Stimulated activated CD4-positive, alpha-beta T cell treated with anti-CD3 and anti-CD28 coated beads, Interleukin-2, amount 100 ng/mL, for 24 hours (primary cell): ENCODE data around the gene CDIP1.

Experiments
- DNase-seq, 2 donors: peaks; one replicate each; pipeline ENCODE4 v3.0.0-alpha.2; 2020

The CDIP1 gene

GRCh38 chr16:4513086-4513860 is 25.3 kb downstream of the CDIP1 start:
- DNase-seq, result no peak

DNA sequence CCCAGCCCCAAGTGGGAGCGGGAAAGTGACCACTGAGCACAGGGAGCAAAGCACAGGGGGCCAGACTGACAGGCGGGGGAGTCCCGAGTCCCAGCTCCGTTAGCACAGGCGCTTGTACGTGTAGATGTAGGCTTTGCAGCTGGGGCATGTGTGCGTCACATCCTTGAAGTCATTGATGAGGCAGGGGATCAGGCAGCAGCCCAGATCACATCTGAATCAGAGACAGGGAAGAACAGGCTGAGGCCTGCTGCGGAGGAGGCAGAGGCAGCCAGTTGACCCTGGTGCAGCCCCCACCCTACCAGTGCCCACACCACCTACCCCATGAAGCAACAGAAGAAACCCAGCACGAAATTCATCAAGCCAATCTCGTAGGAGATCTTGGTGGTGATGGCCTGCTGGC is 26.1 kb downstream of the CDIP1 start:
- no peak for DNase-seq

DNA sequence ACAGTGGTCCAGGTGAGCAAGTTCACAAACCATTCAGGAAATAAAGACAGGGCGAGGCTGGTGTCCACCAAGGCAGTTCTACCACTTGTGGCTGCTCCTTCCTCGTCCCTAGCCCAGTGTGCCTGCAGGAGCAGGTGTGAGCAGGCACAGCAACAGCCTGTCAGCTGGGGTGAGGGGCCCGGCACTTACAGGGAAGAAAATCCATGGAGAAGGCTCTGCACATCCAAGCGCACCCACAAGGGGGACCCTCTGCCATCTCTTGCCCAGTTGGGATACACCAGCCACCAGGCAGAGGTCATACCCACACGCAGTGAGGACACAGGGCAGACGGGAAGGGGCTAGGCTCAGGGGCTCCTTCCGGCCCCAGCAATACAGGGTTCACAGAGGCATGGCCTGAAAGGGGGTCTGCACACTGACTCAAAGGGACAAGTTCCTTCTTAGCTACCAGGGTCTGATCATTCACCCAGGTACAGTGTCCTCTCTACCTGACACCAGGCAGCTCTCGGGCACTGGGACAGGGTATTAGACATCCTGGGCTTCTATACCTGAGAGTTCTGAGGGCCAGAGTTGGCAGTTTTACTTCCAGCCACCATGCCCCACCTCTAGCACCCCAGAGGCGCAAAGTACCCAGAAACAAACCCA is 27.0 kb downstream of the CDIP1 start:
- DNase-seq, result peak in 1 of 2 donors; percentile 26

DNA sequence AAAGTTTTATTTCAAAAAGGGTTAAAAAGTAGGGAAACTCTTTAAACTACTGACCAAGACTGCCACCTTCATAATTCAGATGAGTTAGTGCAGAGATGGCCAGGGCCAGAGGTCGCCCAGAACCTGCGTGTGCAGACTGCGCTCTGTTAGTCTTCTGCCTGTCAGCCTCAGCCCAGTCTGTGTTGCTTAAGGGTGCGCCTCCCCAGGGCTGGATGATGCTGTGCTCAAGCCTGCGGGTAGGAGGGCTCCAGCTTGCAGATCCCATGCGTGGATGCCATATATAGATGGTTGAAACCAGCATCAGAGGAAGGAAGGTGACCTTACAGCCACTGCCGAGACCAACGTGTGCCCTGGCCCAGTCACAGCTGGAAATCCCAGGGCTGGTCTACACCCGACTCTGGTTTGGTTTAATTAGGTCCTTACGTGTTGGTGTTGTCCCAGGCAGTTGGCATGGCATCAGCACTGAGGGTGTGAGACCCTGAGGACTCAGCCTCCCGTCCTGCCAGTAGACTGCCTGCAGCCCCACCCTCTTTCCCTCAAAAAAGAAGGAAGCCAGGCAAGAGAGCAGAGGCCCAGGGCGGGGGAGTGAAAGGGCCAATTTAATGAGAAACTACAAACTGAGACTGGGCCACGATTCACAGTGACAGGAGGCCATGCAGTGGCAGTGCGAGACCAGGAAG is 27.7 kb downstream of the CDIP1 start:
- DNase-seq, result no peak

DNA sequence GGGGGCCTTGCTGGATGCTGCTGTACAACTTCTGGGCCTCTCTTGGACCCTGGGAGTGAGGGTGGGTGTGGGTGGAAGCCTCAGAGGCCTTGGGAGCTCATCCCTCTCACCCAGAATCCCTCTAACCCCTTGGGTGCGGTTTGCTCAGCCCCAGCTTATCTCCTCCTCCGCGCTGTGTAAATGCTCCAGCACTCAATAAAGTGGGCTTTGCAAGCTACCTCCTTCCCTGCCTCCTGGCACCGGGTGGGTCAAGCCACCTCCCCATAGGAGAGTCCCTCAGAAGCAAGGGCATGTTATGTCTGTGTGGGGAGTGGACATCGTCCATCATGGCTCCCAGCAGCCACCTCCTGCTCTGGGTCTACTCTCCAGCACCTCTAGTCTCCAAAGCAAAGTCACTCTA is 28.4 kb downstream of the CDIP1 start:
- no peak for DNase-seq

DNA sequence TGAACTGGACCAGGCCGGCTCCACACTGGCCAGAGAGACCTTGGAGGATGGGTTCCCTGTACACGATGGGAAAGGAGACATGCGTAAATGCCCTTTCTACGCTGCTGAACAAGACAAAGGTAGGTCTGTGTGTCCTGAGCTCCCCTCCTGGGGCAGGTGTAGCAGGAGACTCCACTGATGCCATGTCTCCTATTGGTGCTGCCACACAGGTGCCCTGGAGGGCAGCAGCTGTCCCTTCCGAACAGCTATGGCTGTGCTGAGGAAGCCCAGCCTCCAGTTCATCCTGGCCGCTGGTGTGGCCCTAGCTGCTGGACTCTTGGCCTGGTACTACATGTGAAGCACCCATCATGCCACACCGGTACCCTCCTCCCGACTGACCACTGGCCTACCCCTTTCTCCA is 29.2 kb downstream of the CDIP1 start:
- DNase-seq, result no peak

GRCh38 chr16:4508806-4509205 is 29.8 kb downstream of the CDIP1 start:
- DNase-seq, result no peak

DNA sequence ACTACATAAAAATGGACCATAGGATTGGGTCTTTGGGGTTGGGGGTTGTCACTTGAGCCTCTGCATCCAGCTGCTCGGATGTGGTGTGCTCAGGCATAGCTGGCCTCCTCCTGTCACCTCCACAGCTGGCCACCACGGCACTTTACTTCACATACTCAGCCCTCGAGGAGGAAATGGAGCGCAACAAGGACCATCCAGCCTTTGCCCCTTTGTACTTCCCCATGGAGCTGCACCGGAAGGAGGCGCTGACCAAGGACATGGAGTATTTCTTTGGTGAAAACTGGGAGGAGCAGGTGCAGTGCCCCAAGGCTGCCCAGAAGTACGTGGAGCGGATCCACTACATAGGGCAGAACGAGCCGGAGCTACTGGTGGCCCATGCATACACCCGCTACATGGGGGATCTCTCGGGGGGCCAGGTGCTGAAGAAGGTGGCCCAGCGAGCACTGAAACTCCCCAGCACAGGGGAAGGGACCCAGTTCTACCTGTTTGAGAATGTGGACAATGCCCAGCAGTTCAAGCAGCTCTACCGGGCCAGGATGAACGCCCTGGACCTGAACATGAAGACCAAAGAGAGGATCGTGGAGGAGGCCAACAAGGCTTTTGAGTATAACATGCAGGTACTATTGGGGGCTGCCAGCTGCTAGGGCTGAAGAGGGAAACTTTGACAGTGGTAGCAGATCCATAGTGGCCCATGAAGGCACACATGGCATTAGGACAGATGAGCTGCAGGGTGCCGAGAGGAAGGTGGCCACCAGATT is 30.8 kb downstream of the CDIP1 start:
- no peak for DNase-seq

GRCh38 chr16:4506450-4506849 is 32.1 kb downstream of the CDIP1 start:
- peak; percentile 51 to 57 for DNase-seq

DNA sequence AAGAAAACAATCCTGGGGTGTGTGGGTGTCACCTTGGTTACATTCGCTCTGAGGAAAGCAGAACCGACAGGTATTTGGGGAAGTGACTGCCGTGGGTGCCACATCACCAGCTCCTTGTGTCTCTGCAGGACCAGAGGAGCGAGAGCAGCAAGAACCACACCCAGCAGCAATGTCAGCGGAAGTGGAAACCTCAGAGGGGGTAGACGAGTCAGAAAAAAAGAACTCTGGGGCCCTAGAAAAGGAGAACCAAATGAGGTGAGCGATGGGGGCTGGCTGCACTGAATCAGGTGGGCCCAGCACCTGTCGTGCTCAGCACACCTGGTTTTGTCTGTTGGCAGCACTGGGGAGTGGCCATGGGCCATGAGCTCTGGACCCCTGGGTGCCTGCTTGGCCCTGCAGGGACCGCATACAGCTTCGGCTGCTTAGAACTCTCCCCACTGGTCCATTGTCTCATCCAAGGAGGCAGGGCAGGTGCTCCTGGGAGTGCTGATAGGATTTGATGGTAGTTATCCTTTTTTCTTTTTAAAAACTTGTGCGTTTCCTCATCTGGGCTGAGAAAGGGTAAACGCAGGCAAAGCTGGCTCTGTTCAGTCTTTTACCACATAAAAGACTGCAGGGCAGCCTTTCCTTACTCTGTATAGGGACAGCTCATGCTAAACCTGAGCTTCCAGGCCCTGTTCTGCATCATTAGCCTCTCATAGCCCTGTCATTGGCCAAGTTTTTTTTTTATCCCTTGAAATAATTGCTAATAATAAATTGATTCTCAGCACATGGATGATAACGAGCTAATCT is 33.0 kb downstream of the CDIP1 start:
- DNase-seq, result peak; percentile 63 to 66

DNA sequence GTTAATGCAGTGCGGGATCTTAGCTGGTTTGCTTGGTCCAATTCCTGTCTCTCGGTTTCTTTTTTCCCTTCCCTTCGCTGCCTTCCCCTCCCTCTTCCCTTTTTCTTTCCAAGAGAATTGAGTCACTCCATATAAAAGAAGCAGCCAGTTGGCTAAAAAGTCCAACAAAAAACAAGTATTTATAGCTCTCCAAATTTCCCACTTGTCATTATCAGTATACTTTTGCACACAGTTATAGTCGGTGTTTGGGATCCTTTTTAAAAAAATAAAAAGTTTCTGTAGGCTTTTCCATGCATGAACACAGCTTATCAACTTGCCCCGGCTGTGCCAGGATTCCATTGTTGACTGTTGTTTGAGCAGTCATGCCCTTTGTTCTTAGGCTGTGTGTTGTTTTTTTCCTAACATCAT is 37.5 kb downstream of the CDIP1 start:
- DNase-seq, result no peak

DNA sequence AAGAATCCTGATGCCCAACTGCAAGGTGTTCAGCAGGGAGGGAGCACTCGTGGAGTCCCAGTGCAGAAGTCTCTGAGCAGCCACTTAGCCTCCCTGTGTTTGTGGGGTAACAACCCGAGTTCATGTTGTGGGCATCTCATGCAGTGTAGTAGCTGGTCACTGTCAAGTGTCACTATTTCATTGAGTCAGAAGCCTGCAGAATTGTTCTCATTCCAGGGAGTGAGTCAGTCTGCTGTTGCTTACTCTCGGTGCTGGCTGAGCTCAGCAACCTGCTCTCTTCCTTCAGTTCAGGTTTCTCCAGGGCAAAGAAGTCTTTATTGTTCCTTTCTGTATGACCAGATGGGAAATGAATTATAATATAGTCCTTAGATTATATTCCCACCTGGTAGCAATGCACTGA is 38.3 kb downstream of the CDIP1 start:
- DNase-seq, result no peak

DNA sequence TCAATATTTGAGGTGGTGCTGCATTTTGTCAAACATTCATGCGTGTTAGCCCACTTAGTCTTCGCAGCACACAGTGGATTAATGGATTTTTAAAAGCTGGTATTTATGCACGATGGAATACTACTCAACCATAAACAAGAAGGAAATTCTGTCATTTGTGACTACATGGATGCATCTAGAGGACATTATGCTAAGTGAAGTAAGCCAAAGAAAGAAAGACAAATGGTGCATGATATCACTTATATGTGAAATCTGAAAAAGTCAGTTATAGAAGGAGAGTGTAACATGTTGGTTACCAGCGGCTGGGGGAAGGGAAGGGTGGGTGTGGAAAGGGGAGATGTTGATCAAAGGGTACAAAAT is 39.4 kb downstream of the CDIP1 start:
- DNase-seq, result no peak

- DNase-seq, result no peak
These were observed 39.9 kb downstream of the CDIP1 start for GRCh38 chr16:4498546-4499195.

GRCh38 chr16:4496305-4496704 is 42.3 kb downstream of the CDIP1 start:
- DNase-seq, result no peak

DNA sequence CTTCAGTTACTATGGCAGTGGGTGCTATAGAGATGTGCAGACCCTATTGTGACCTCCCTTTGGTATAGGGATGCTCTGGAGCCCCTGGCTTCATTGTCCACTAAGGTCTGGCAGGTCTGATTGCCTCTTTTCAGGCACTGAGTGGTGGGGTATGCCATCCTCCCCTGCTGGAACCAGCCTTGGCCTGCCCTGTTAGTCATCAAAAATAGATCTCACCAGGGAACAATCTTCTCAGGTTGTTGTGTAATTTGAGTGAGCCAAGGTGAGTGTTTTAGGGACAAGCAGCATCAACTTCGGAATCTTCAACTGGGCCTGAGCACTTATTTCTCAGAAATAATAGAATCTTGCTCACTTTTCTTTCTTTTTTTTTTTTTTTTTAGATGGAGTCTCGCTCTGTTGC is 42.8 kb downstream of the CDIP1 start:
- no peak for DNase-seq

GRCh38 chr16:4494746-4495490 is 43.7 kb downstream of the CDIP1 start:
- DNase-seq, result no peak

DNA sequence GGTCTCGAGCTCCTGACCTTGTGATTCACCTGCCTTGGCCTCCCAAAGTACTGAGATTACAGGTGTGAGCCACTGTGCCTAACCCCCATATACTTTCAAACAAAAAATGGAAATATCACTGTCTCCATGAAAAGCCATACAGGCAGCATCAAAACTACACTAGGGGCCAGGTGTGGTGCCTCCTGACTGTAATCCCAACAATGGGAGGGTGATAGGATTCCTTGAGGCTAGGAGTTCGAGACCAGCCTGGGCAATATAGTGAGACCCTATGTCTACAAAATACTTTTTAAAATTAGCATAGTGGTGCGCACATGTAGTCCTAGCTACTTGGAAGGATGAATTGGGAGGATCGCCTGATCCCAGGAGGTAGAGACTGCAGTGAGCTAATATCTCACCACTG is 46.7 kb downstream of the CDIP1 start:
- DNase-seq, result no peak

GRCh38 chr16:4489030-4489429 is 49.5 kb downstream of the CDIP1 start:
- no peak for DNase-seq

GRCh38 chr16:4488499-4488967 is 50.0 kb downstream of the CDIP1 start:
- no peak for DNase-seq

DNA sequence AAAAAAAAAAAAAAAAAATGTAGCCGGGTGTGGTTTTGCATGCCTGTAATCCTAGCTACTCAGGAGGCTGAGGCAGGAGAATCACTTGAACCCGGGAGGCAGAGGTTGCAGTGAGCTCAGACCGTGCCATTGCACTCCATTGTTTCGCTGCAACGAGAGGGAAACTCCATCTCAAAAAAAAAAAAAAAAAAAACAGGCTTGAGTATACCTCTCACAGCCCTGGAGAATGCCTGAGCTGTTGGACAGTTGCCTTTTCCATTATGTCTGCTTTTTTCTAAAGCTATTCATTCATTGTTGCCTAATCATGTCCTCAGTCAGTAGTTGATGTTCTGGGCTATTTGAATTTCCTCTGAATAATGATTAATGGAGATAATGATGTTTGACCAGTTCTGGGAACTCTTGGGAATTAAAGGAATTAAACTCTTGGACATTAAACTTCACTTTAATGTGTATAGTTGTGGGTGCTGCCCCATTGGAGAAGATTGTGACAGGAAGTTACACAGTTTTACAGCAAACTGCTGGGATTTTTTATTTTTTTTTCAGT is 50.5 kb downstream of the CDIP1 start:
- no peak for DNase-seq
